WTC11 (cell line): ENCODE measurements around the gene BCAS1.

Experiments
- ATF1 ChIP-seq: sonication (generic); formaldehyde crosslinking; IDR thresholded peaks from 2 replicates; pipeline ENCODE4 v1.8.1; 2023; ENCODE audit warnings: mild to moderate bottlenecking, moderate library complexity, missing genetic modification reagents
- ETV6 ChIP-seq: sonication (generic); formaldehyde crosslinking; IDR thresholded peaks from 2 replicates; pipeline ENCODE4 v1.8.1; 2022; ENCODE audit warnings: mild to moderate bottlenecking, missing genetic modification reagents
- NR1H2 ChIP-seq: sonication (generic); formaldehyde crosslinking; IDR thresholded peaks from 2 replicates; pipeline ENCODE4 v1.9.0; 2021; ENCODE audit warnings: mild to moderate bottlenecking, moderate library complexity, missing genetic modification reagents
- TCF7 ChIP-seq: sonication (generic); formaldehyde crosslinking; IDR thresholded peaks from 2 replicates; pipeline ENCODE4 v1.8.0; 2022; ENCODE audit warnings: mild to moderate bottlenecking, low read depth, missing genetic modification reagents, moderate library complexity
- TEAD4 ChIP-seq: sonication (generic); formaldehyde crosslinking; IDR thresholded peaks from 2 replicates; pipeline ENCODE4 v1.8.0; 2022; ENCODE audit warnings: mild to moderate bottlenecking, missing genetic modification reagents
- ZNF121 ChIP-seq: sonication (generic); formaldehyde crosslinking; IDR thresholded peaks from 2 replicates; pipeline ENCODE4 v1.8.0; 2023; ENCODE audit warnings: missing genetic modification reagents
- TF ChIP-seq, protein P1 (sequence below): fragments of 200-600 bp; IDR thresholded peaks from 2 replicates; pipeline ENCODE4 v1.8.0; 2022; ENCODE audit warnings: antibody characterized with exemption
- TF ChIP-seq, protein P2 (sequence below): sonication (generic); formaldehyde crosslinking; IDR thresholded peaks from 2 replicates; pipeline ENCODE4 v1.8.0; 2023; ENCODE audit warnings: missing genetic modification reagents

DNA sequence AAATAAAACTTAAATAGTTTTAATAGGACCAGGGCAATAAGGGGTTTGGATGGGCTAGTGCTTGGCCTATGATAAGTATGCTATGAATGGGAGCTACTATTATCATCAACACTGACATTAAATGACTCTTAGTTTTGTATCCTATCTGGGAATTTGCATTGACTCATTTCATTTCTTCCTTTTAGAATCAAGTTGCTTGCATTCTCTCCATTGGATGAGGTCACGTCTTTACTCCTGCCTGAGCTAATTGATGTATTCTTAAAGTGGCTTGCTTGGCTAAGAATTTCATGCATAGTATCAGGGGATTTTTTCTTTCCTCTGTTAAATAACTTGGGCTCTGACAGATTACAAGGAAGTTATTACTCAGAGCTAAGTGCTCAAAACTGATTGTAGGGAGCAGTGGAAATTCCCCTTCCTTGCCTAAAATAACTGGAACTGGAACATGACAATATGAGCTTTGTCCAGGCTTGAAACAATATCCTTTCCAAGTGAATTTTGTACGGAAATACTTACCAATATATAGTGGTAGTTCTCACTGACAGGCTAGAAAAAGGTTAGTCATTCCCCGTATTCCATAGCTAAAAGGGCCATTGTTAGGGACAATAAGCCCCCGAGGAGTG, 169.9 kb downstream of the BCAS1 start:
- TF ChIP-seq TCF7 (CRISPR knock-in tag) = no peak
- no peak for TF ChIP-seq ZNF121 (CRISPR knock-in tag)
- TF ChIP-seq, protein P1, sequence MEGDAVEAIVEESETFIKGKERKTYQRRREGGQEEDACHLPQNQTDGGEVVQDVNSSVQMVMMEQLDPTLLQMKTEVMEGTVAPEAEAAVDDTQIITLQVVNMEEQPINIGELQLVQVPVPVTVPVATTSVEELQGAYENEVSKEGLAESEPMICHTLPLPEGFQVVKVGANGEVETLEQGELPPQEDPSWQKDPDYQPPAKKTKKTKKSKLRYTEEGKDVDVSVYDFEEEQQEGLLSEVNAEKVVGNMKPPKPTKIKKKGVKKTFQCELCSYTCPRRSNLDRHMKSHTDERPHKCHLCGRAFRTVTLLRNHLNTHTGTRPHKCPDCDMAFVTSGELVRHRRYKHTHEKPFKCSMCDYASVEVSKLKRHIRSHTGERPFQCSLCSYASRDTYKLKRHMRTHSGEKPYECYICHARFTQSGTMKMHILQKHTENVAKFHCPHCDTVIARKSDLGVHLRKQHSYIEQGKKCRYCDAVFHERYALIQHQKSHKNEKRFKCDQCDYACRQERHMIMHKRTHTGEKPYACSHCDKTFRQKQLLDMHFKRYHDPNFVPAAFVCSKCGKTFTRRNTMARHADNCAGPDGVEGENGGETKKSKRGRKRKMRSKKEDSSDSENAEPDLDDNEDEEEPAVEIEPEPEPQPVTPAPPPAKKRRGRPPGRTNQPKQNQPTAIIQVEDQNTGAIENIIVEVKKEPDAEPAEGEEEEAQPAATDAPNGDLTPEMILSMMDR = no peak
- TF ChIP-seq TEAD4 (CRISPR knock-in tag) = no peak
- no peak for TF ChIP-seq ETV6 (CRISPR knock-in tag)
- no peak for TF ChIP-seq ATF1 (CRISPR knock-in tag)
- TF ChIP-seq, protein P2, sequence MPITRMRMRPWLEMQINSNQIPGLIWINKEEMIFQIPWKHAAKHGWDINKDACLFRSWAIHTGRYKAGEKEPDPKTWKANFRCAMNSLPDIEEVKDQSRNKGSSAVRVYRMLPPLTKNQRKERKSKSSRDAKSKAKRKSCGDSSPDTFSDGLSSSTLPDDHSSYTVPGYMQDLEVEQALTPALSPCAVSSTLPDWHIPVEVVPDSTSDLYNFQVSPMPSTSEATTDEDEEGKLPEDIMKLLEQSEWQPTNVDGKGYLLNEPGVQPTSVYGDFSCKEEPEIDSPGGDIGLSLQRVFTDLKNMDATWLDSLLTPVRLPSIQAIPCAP (CRISPR knock-in tag) = no peak
- TF ChIP-seq NR1H2 (CRISPR knock-in tag) = no peak
